ENCODE results near the gene GKN2.

GRCh38 chr2:68989035-68989434 lies 36.3 kb upstream of the GKN2 start:
- TF ChIP-seq CTCF (IDR thresholded peaks at IDR 0.05) (no peak), HOXB13 (CRISPR knock-in tag; IDR thresholded peaks at IDR 0.05; ENCODE audit: low read depth) (no peak)
- TF ChIP-seq, protein P1, sequence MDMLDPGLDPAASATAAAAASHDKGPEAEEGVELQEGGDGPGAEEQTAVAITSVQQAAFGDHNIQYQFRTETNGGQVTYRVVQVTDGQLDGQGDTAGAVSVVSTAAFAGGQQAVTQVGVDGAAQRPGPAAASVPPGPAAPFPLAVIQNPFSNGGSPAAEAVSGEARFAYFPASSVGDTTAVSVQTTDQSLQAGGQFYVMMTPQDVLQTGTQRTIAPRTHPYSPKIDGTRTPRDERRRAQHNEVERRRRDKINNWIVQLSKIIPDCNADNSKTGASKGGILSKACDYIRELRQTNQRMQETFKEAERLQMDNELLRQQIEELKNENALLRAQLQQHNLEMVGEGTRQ (IDR thresholded peaks at IDR 0.05), result no peak
